Neuronal stem cell (in vitro differentiated cells): Measurements from ENCODE around the gene UBE2F. TPM values are rescaled to one million over a fixed set of nuclear protein-coding genes. Genes with fewer than 3 reads are reported as not detected.

ENCODE experiments used
- small RNA-seq: library from polyadenylated mRNA; stranded (forward); fragments of <200 nt; extraction: miRNeasy Mini kit (QIAGEN cat#:217004); gene quantifications from one replicate; pipeline ENCODE3, GENCODE V24; 2013; ENCODE audit not compliant: insufficient read depth

Gene UBE2F

Small RNA genes lying within 50 kb of the gene (small RNA-seq; reads per million reads assigned to genes)
- not detected for gene RNU6-1333P
